ENCODE measurements around the gene TXNL4A. TPM values are rescaled to one million over a fixed set of nuclear protein-coding genes. Genes with fewer than 3 reads are reported as not detected.

The TXNL4A gene
- total RNA-seq, 1 experiment from 2014 or later = 216 TPM

- H3K27ac ChIP-seq (ENCODE audit: low read depth, low read length, poor library complexity, severe bottlenecking) = no peak overlapping the region
- no peak for TF ChIP-seq CTCF (conservative IDR thresholded peaks at IDR 0.05; ENCODE audit: low read depth, low read length)
- no peak for TF ChIP-seq EZH2 (IDR thresholded peaks at IDR 0.05; ENCODE audit: borderline replicate concordance, low read depth, low read length, poor library complexity, severe bottlenecking)
- no peak for DNase-seq (ENCODE audit: low spot score)
- no TSS peak for BruUV-seq (replicated peaks)
- ChIA-PET POLR2A (ENCODE audit: low non-redundant PET) (no interaction called here), CTCF (no interaction called here)
- no peak overlapping the region for H3K4me3 ChIP-seq (ENCODE audit: low read depth, low read length, poor library complexity, severe bottlenecking)
- H3K27me3 ChIP-seq (replicated peaks; ENCODE audit: insufficient read depth, low read depth, low read length, poor library complexity) = no peaks in the 10 kb centered on the region
- peaks cover 28% of the 10 kb centered on the region for H3K9me3 ChIP-seq (ENCODE audit: low read depth, low read length, poor library complexity, severe bottlenecking)
- intact Hi-C loops (cut with micrococcal nuclease; ENCODE audit: unreplicated experiment) = no loop called here
- no peaks in the 10 kb centered on the region for H3K4me1 ChIP-seq (ENCODE audit: insufficient read depth, low read length, poor library complexity, severe bottlenecking)
- peaks cover 22% of the 10 kb centered on the region for H3K36me3 ChIP-seq (ENCODE audit: insufficient read depth, low read length, poor library complexity, severe bottlenecking)
Observed at GRCh38 chr18:79926715-79927606, 61.4 kb downstream of the TXNL4A start.

GRCh38 chr18:79926306-79926705 is 62.1 kb downstream of the TXNL4A start:
- POLR2A ChIA-PET (ENCODE audit: low non-redundant PET) = no interaction called here

More at GRCh38 chr18:79926306-79926705, 62.1 kb downstream of the TXNL4A start:
- TF ChIP-seq CTCF (conservative IDR thresholded peaks at IDR 0.05; ENCODE audit: low read depth, low read length) (no peak), EZH2 (IDR thresholded peaks at IDR 0.05; ENCODE audit: borderline replicate concordance, low read depth, low read length, poor library complexity, severe bottlenecking) (no peak)
- no peak for DNase-seq (ENCODE audit: low spot score)
- H3K9me3 ChIP-seq (ENCODE audit: low read depth, low read length, poor library complexity, severe bottlenecking) = peaks cover 23% of the 10 kb centered on the region
- H3K4me1 ChIP-seq (ENCODE audit: insufficient read depth, low read length, poor library complexity, severe bottlenecking) = no peaks in the 10 kb centered on the region
- no peaks in the 10 kb centered on the region for H3K27me3 ChIP-seq (replicated peaks; ENCODE audit: insufficient read depth, low read depth, low read length, poor library complexity)
- intact Hi-C loops (cut with micrococcal nuclease; ENCODE audit: unreplicated experiment) = no loop called here
- peaks cover 20% of the 10 kb centered on the region for H3K36me3 ChIP-seq (ENCODE audit: insufficient read depth, low read length, poor library complexity, severe bottlenecking)
- no peak overlapping the region for H3K27ac ChIP-seq (ENCODE audit: low read depth, low read length, poor library complexity, severe bottlenecking)
- no peak overlapping the region for H3K4me3 ChIP-seq (ENCODE audit: low read depth, low read length, poor library complexity, severe bottlenecking)
- BruUV-seq (replicated peaks) = no TSS peak
- CTCF ChIA-PET = no interaction called here

Data from A673 (cell line).